Measurements from ENCODE around the gene RNF133.
"Not testable (repeated sequence)": the region's sequence is repeated elsewhere in the genome, so short reads cannot be mapped to it uniquely, and the experiment has no call there.

Gene RNF133

GRCh38 chr7:122682815-122683550 lies 15.9 kb downstream of the RNF133 start:
- no peak for DNase-seq (ENCODE audit: low read depth, low spot score)
- H3K4me3 ChIP-seq (ENCODE audit: low read depth, low read length): no peak overlapping the region
- TF ChIP-seq, protein P1, sequence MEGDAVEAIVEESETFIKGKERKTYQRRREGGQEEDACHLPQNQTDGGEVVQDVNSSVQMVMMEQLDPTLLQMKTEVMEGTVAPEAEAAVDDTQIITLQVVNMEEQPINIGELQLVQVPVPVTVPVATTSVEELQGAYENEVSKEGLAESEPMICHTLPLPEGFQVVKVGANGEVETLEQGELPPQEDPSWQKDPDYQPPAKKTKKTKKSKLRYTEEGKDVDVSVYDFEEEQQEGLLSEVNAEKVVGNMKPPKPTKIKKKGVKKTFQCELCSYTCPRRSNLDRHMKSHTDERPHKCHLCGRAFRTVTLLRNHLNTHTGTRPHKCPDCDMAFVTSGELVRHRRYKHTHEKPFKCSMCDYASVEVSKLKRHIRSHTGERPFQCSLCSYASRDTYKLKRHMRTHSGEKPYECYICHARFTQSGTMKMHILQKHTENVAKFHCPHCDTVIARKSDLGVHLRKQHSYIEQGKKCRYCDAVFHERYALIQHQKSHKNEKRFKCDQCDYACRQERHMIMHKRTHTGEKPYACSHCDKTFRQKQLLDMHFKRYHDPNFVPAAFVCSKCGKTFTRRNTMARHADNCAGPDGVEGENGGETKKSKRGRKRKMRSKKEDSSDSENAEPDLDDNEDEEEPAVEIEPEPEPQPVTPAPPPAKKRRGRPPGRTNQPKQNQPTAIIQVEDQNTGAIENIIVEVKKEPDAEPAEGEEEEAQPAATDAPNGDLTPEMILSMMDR (IDR thresholded peaks at IDR 0.05; ENCODE audit: low read depth, low read length): no peak
- in situ Hi-C loops (cut with HindIII; ENCODE audit: low sequenced_read_pairs): no loop called here

- H3K4me3 ChIP-seq (ENCODE audit: low read depth, low read length); in situ Hi-C loops (cut with HindIII; ENCODE audit: low sequenced_read_pairs); DNase-seq (ENCODE audit: low read depth, low spot score): not testable (repeated sequence)
Measured at GRCh38 chr7:122681186-122681585, 17.7 kb downstream of the RNF133 start.

- TF ChIP-seq, protein P1 (IDR thresholded peaks at IDR 0.05; ENCODE audit: low read depth, low read length): no peak
- in situ Hi-C loops (cut with HindIII; ENCODE audit: low sequenced_read_pairs): no loop called here
- DNase-seq (ENCODE audit: low read depth, low spot score): no peak
- H3K4me3 ChIP-seq (ENCODE audit: low read depth, low read length): no peak overlapping the region
Measured at GRCh38 chr7:122679813-122680212, 19.1 kb downstream of the RNF133 start.

GRCh38 chr7:122679269-122679709 lies 19.6 kb downstream of the RNF133 start:
- in situ Hi-C loops (cut with HindIII; ENCODE audit: low sequenced_read_pairs); DNase-seq (ENCODE audit: low read depth, low spot score); H3K4me3 ChIP-seq (ENCODE audit: low read depth, low read length): not testable (repeated sequence)

DNA sequence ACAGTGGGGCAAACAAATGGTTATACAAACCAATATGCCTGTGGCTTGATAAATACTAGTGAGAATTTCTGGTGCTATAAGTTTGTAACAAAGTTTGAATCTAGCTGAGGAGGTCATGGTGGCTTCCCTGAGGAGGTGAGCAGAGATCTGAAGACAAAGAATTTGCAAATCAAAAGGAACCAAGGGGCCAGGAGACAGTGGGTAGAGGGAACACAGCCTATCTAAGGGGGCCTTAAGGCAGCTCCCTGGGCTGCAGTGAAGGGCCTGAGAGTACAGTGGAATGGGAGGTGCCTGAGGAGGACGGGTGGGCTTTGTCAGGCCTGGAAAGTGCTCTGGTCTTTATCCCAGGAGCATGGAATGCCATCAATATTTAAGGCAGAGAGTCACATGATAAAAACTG lies 21.8 kb downstream of the RNF133 start:
- H3K4me3 ChIP-seq (ENCODE audit: low read depth, low read length): no peak overlapping the region
- DNase-seq (ENCODE audit: low read depth, low spot score): no peak
- in situ Hi-C loops (cut with HindIII; ENCODE audit: low sequenced_read_pairs): no loop called here
- TF ChIP-seq, protein P1 (IDR thresholded peaks at IDR 0.05; ENCODE audit: low read depth, low read length): no peak

GRCh38 chr7:122676466-122676865 lies 22.5 kb downstream of the RNF133 start:
- DNase-seq (ENCODE audit: low read depth, low spot score): no peak
- in situ Hi-C loops (cut with HindIII; ENCODE audit: low sequenced_read_pairs): no loop called here
- TF ChIP-seq, protein P1 (IDR thresholded peaks at IDR 0.05; ENCODE audit: low read depth, low read length): no peak
- H3K4me3 ChIP-seq (ENCODE audit: low read depth, low read length): no peak overlapping the region

- TF ChIP-seq, protein P1 (IDR thresholded peaks at IDR 0.05; ENCODE audit: low read depth, low read length): no peak
- in situ Hi-C loops (cut with HindIII; ENCODE audit: low sequenced_read_pairs): no loop called here
- no peak overlapping the region for H3K4me3 ChIP-seq (ENCODE audit: low read depth, low read length)
- no peak for DNase-seq (ENCODE audit: low read depth, low spot score)
Measured at GRCh38 chr7:122675621-122676020, 23.3 kb downstream of the RNF133 start.

Data from astrocyte of the spinal cord (primary cell).